Activated CD8-positive, alpha-beta memory T cell treated with anti-CD3 and anti-CD28 coated beads, Interleukin-2, amount 10 ng/mL, durations not matched to agents 7 days and 5 days (primary cell): ENCODE measurements around the gene ZNF611. TPM values are rescaled to one million over a fixed set of nuclear protein-coding genes. Genes with fewer than 3 reads are reported as not detected.
"Not testable (repeated sequence)": the region's sequence is repeated elsewhere in the genome, so short reads cannot be mapped to it uniquely, and the experiment has no call there.

Experiments used
- ATAC-seq: fragments of 150-1000 bp; cut with Tn5 transposase; one replicate; pipeline ENCODE4 v1.10.0; 2021; ENCODE audit warnings: moderate library complexity
- CTCF ChIA-PET: fragments of 350-600 bp; sonication (Branson Sonifier 250); formaldehyde crosslinking; loops from one replicate; lab custom pipeline; 2021; ENCODE audit warnings: antibody characterized with exemption; lab: Charles Lee
- DNase-seq: peaks from one replicate; pipeline ENCODE4 v3.0.0-alpha.2; 2020
- H3K27ac Mint-ChIP-seq: one replicate; pipeline ENCODE4 v1.8.0; 2021; ENCODE audit warnings: mild to moderate bottlenecking, mixed read lengths
- H3K27me3 Mint-ChIP-seq: one replicate; pipeline ENCODE4 v1.8.0; 2021; ENCODE audit warnings: mixed read lengths
- H3K36me3 Mint-ChIP-seq: one replicate; pipeline ENCODE4 v1.8.0; 2021; ENCODE audit warnings: mild to moderate bottlenecking, mixed read lengths
- H3K4me1 Mint-ChIP-seq: one replicate; pipeline ENCODE4 v1.8.0; 2021; ENCODE audit warnings: mixed read lengths
- H3K4me3 Mint-ChIP-seq: one replicate; pipeline ENCODE4 v1.8.0; 2021; ENCODE audit warnings: mild to moderate bottlenecking, moderate library complexity, mixed read lengths
- H3K9me3 Mint-ChIP-seq: one replicate; pipeline ENCODE4 v1.8.0; 2022; ENCODE audit warnings: low read depth, mixed read lengths
- total RNA-seq, 2 experiments: library from RNA; stranded (reverse); gene quantifications; one replicate each; pipeline ENCODE4 v1.2.3, GENCODE V29; 2021

ZNF611 gene
- total RNA-seq, result 10 to 100 TPM; 30.7 to 32.1 TPM

DNA sequence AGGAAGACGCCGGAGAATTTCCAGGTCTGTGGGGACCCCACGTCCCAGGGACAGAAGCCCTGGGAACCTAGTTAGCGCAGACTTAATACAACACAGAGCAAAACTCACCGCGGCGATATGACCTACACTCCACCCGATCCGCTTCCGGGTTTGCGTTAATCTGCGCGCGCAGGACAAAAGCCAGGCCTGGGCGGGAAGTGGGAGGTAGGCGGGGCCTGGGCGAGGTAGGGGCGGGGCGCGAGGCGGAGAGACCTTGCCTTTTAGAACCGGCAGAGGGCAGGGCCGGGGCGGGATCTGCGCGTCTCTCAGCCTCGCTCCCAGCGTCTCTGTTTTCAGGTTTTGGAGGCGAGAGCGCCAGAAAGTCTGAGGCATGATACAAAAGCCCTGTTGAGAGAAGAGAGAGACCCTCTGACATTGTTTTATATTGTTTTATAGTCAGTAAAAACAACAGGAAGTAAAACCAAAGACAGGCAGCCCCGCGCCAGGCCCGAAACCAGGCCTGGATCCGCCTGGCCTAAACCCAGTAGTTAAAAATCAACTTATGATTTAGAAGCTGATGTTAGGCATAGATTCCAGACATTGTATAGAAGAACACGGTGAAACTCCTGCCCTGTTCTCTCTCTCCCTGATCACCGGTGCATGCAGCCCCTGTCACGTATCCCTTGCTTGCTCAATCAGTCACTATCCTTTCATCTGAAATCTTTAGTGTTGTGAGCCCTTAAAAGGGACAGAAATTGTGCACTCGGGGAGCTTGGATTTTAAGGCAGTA lies at the start of gene ZNF611:
TSS of gene ZNF611 (minus strand) at position 152 of the 769 bp plus-strand sequence. CDS start 19,150 bp downstream, outside the sequence.
- Mint-ChIP-seq H3K4me3 (peak within 1 kb of the TSS; percentile 85), H3K36me3 (peaks cover 36% of the 10 kb centered on the region), H3K27me3 (no peaks in the 10 kb centered on the region), H3K4me1 (peaks cover 18% of the 10 kb centered on the region), H3K9me3 (peaks cover 10% of the 10 kb centered on the region), H3K27ac (peak within 1 kb of the TSS; percentile 89)
- peak; percentile 98 for ATAC-seq
- CTCF ChIA-PET, result no interaction called here
- peak; percentile 99 for DNase-seq

DNA sequence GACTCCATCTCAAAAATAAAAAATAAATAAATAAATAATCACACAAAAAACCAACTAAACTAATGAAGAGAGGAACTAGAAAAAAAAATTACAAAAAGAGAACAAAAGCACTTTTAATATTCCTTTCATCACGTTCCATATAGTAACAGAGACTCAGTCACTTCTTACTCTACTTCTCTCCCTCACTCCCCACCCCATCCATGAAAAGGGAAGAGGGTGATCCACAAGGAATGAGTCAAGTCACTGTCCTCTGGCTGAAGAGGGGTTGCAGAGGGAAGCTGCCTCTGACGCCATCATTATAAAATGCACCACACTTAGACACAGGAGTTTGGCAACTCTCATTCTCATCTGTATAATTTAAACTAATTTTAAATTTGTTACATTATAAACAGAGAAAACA lies 48.0 kb upstream of the ZNF611 start:
- H3K4me3 Mint-ChIP-seq, ATAC-seq, CTCF ChIA-PET, DNase-seq, H3K27me3 Mint-ChIP-seq, H3K27ac Mint-ChIP-seq: not testable (repeated sequence)
- Mint-ChIP-seq H3K36me3 (peaks cover 73% of the 10 kb centered on the region), H3K9me3 (peaks cover 17% of the 10 kb centered on the region), H3K4me1 (peaks cover 42% of the 10 kb centered on the region)

DNA sequence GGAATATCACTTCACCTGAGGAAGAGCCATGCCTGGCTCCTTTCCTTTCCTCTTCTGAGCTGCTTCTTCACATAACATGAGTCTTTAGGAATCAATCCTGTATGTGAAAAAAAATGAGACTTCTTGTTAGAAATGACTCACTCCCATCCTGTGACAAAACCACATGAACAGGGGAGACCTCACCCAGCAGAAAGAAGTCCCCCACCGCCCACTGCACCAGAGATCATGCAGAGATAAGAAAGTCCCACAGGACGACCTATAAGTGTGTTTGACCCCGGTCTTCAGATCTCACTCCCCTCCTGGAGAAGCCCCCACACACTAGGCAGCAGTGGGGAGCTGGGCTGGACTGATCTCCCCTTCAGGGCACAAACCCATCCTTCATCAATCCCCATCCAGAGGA lies 44.0 kb upstream of the ZNF611 start:
- peak; percentile 48 for DNase-seq
- CTCF ChIA-PET, result no interaction called here
- no peaks in the 10 kb centered on the region for H3K27me3 Mint-ChIP-seq
- peak; percentile 42 for ATAC-seq
- H3K36me3 Mint-ChIP-seq, result peaks cover 89% of the 10 kb centered on the region
- no peak overlapping the region for H3K4me3 Mint-ChIP-seq
- peaks cover 18% of the 10 kb centered on the region for H3K9me3 Mint-ChIP-seq
- peak overlapping the region; percentile 9 for H3K27ac Mint-ChIP-seq
- H3K4me1 Mint-ChIP-seq, result peaks cover 22% of the 10 kb centered on the region

DNA sequence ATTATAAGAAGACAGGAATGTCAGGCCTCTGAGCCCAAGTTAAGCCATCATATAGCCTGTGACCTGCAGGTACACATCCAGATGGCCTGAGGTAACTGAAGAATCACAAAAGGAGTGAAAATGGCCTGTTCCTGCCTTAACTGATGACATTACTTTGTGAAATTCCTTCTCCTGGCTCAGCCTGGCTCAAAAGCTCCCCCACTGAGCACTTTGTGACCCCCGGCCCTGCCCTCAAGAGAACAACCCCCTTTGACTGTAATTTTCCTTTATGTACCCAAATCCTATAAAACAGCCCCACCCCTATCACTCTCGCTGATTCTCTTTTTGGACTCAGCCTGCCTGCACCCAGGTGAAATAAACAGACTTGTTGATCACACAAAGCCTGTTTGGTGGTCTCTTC lies 21.6 kb upstream of the ZNF611 start:
- ATAC-seq, DNase-seq, H3K27me3 Mint-ChIP-seq, CTCF ChIA-PET, H3K4me3 Mint-ChIP-seq, H3K4me1 Mint-ChIP-seq, H3K27ac Mint-ChIP-seq, H3K36me3 Mint-ChIP-seq: not testable (repeated sequence)
- H3K9me3 Mint-ChIP-seq, result peaks cover 17% of the 10 kb centered on the region

DNA sequence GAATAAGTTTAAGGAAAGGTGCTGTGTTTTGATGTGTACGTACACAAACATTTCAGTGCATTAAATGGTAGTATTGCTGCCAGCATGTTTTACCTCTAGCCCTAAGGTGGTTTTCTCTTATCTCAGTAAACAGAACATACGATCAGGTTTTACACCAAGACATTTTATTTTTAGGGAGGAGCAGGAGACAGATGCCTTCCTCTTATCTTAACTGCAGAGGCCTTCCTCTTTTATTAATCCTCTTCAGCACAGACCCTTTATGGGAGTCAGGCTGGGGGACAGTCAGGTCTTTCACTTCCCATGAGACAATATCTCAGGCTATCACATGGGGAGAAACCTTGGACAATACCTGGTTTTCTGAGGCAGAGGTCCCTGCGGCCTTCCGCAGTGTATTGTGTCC lies 14.9 kb upstream of the ZNF611 start:
- no peak overlapping the region for H3K4me3 Mint-ChIP-seq
- DNase-seq (no peak), ATAC-seq (no peak)
- no peaks in the 10 kb centered on the region for H3K27me3 Mint-ChIP-seq
- CTCF ChIA-PET, result no interaction called here
- H3K36me3 Mint-ChIP-seq, result no peaks in the 10 kb centered on the region
- no peak overlapping the region for H3K27ac Mint-ChIP-seq
- peaks cover 10% of the 10 kb centered on the region for H3K9me3 Mint-ChIP-seq
- no peaks in the 10 kb centered on the region for H3K4me1 Mint-ChIP-seq

DNA sequence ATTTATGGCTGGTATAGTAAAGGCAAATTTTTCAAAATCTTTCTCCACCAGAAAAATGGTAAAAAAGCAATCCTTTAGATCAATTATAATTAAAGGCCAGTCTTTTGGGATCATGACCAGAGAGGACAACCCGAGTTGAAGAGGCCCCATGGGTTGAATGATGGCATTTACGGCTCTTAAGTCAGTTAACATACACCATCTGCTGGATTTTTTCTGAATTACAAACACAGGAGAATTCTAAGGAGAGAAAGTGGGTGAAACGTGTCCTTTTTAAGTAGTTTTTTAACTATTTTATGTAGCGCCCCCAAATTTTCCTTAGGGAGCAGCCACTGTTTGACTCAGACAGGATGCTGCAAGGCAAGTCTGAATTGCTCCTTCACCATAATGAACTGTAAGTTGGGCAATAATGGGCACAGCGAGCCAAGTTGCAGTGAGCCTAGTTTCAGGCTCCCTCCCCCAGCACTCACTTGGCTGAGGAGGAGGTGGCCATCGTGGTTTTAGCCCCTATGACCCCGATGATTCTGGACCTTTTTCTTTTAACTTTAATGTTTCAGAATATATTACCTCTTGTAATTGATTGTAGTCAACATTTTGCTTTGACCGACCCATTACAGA lies 13.6 kb upstream of the ZNF611 start:
- Mint-ChIP-seq H3K27me3 (no peaks in the 10 kb centered on the region), H3K4me1 (no peaks in the 10 kb centered on the region), H3K27ac (no peak overlapping the region), H3K36me3 (no peaks in the 10 kb centered on the region), H3K9me3 (peaks cover 15% of the 10 kb centered on the region), H3K4me3 (no peak overlapping the region)
- no peak for DNase-seq
- ATAC-seq, result no peak
- CTCF ChIA-PET, result no interaction called here

DNA sequence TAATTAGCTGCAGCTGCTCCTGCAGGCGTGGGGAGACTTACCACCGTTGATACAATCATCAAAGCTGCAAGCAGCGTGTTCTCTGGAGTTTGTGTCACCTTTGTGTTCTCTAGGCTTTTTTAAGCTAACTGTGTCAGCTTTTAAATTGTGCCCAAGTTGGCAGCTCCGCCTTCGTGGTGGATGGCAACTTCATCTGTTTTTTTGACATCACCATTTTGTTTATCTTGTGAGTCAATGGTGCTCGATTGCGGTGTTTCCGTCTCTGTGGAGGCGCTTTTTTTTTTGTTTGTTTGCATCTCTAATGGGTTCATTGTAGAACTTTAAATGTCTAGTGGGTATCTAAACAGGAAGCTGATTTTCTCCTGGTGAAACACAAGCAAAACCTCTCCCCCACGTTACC lies 11.1 kb upstream of the ZNF611 start:
- H3K4me1 Mint-ChIP-seq, result peaks cover 14% of the 10 kb centered on the region
- H3K4me3 Mint-ChIP-seq, ATAC-seq, H3K36me3 Mint-ChIP-seq, DNase-seq, H3K27me3 Mint-ChIP-seq, H3K9me3 Mint-ChIP-seq, CTCF ChIA-PET, H3K27ac Mint-ChIP-seq: not testable (repeated sequence)

DNA sequence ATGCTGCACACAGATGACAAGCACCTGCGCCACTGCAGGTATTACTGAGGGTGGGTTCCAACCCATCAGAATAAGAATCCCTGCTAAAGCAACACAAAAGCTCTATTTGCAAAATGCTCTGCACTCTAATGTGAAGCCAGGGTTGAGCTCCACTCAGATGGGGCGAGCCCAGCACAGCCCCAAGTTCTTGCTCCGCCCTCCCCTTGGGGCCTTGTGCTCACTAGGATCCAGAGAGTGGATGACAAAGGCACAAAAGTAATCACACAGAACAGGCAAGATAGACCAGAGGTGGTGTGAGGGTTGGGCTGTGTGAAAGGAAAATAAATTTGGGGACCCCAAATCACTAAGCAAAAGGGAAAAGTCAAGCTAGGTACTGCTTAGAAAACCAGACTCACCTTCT lies 8.2 kb upstream of the ZNF611 start:
- no peak overlapping the region for H3K4me3 Mint-ChIP-seq
- H3K36me3 Mint-ChIP-seq, result peaks cover 17% of the 10 kb centered on the region
- CTCF ChIA-PET, result no interaction called here
- H3K27ac Mint-ChIP-seq, result no peak overlapping the region
- H3K27me3 Mint-ChIP-seq, result no peaks in the 10 kb centered on the region
- no peak for ATAC-seq
- peaks cover 14% of the 10 kb centered on the region for H3K4me1 Mint-ChIP-seq
- peaks cover 6% of the 10 kb centered on the region for H3K9me3 Mint-ChIP-seq
- no peak for DNase-seq

DNA sequence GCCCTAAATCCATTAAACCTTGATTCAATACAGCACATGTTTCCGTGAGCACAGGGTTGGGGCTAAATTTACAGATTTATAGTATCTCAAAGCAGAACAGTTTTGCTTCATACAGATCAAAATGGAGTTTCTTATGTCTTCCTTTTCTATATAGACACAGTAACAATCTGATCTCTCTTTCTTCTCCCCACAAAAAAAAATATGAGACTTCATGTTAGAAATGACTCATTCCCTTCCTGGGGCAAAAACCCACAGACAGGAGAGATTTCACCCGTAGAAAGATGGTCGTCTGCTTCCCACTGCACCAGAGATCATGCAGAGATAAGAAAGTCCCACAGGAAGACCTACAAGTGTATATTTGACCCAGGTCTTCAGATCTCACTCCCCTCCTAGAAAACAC lies 7.7 kb upstream of the ZNF611 start:
- Mint-ChIP-seq H3K27ac (no peak overlapping the region), H3K9me3 (peaks cover 7% of the 10 kb centered on the region), H3K36me3 (peaks cover 19% of the 10 kb centered on the region), H3K4me3 (no peak overlapping the region), H3K4me1 (peaks cover 14% of the 10 kb centered on the region), H3K27me3 (no peaks in the 10 kb centered on the region)
- CTCF ChIA-PET, result no interaction called here
- no peak for DNase-seq
- no peak for ATAC-seq

DNA sequence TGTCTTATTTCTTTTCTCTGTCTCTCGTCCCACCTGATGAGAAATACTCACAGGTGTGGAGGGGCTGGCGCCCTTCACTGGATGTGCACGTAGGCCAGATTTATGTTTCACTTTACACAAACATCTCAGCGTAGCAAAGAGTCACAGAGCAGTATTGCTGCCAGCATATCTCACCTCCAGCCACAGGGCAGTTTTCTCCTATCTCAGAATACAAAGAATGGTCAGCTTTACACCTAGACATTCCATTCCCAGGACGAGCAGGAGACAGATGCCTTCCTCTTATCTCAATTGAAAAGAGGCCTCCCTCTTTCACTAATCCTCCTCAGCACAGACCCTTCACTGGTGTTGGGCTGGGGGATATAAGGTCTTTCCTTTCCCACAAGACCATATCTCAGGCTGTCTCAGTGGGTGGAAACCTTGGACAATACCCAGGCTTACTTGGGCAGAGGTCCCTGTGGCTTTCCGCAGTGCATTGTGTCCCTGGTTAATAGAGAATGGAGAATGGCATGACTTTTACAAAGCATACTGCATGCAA lies 7.2 kb upstream of the ZNF611 start:
- Mint-ChIP-seq H3K27ac (no peak overlapping the region), H3K4me1 (peaks cover 14% of the 10 kb centered on the region), H3K9me3 (peaks cover 12% of the 10 kb centered on the region), H3K36me3 (peaks cover 20% of the 10 kb centered on the region), H3K4me3 (no peak overlapping the region), H3K27me3 (no peaks in the 10 kb centered on the region)
- no peak for ATAC-seq
- CTCF ChIA-PET, result no interaction called here
- no peak for DNase-seq

DNA sequence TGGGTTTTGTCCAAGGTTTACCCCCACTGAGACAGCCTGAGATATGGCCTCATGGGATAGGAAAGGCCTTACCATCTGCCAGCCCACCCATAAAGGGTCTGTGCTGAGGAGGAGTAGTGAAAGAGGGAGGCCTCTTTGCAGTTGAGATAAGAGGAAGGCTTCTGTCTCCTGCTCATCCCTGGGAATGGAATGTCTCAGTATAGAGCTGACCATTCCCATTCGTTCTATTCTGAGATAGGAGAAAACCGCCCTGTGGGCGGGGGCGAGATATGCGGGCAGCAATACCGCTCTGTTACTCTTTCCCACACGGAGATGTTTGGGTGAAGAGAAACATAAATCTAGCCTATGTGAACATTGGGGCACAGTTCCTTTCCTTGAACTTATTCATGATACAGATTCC lies 6.5 kb upstream of the ZNF611 start:
- ATAC-seq, CTCF ChIA-PET, DNase-seq, H3K27ac Mint-ChIP-seq, H3K27me3 Mint-ChIP-seq, H3K4me3 Mint-ChIP-seq: not testable (repeated sequence)
- Mint-ChIP-seq H3K36me3 (peaks cover 20% of the 10 kb centered on the region), H3K9me3 (peaks cover 14% of the 10 kb centered on the region), H3K4me1 (peaks cover 14% of the 10 kb centered on the region)

DNA sequence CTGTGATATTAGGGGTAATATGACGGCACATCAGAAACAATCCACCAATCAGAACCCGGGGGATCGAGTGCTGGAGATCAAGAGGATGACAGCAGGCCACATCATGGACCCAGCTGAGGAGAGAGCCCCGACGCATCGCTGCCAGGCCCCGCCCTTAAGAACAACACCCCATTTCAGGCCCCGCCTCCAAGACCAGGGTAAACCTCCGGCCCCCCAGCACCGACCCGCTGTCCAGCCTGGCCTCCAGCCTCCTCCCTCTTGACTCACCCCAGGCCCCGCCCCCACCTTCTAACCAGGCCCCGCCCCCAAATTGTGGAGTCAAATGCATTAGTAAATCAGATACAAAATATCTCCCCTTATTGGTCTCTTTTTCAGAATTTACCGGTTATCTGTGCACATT lies 4.7 kb upstream of the ZNF611 start:
- peaks cover 20% of the 10 kb centered on the region for H3K4me1 Mint-ChIP-seq

DNA sequence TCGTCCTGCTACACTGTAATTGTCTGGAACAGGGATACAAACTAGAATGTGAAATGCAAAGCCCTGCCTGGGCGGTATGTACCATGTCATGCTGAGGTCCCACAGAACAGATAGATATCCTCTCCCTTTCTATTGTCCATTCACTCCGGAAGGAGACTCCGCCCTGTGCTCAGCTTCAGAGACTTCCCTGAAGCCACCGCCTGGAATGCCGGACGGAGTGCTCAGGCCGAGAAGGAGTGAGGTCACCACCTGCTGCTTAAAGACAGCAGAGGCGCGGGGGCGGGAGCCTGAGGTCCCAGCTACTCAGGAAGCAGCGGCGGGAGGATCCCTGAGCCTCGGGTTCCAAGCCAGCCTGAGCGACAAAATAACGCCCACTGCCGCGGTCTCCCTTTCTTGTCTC lies 890 bp upstream of the ZNF611 start:
- CTCF ChIA-PET, result no interaction called here
- DNase-seq (no peak), ATAC-seq (no peak)
- peak overlapping the region; percentile 70 for H3K27ac Mint-ChIP-seq
- H3K4me1 Mint-ChIP-seq, result peaks cover 18% of the 10 kb centered on the region
- peaks cover 10% of the 10 kb centered on the region for H3K9me3 Mint-ChIP-seq
- H3K36me3 Mint-ChIP-seq, result peaks cover 40% of the 10 kb centered on the region
- no peaks in the 10 kb centered on the region for H3K27me3 Mint-ChIP-seq
- H3K4me3 Mint-ChIP-seq, result peak overlapping the region; percentile 85

More for the DNA sequence above, 4.7 kb upstream of the ZNF611 start:
- Mint-ChIP-seq H3K27ac (no peak overlapping the region), H3K4me3 (no peak overlapping the region), H3K27me3 (no peaks in the 10 kb centered on the region), H3K9me3 (peaks cover 11% of the 10 kb centered on the region), H3K36me3 (peaks cover 24% of the 10 kb centered on the region)
- CTCF ChIA-PET, result no interaction called here
- no peak for ATAC-seq
- no peak for DNase-seq
